Activated CD4-positive, alpha-beta T cell treated with anti-CD3 and anti-CD28 coated beads, Interleukin-2, amount 50 U/mL, for 4 hours (primary cell): Measurements from ENCODE around the gene MRPL44.

Source experiments
- DNase-seq, 2 experiments: peaks; one replicate each; pipeline ENCODE4 v3.0.0-alpha.2; 2020

The MRPL44 gene

GRCh38 chr2:223957092-223957851, at the start of gene MRPL44:
Gene MRPL44, plus strand, starts transcription at chr2:223957463. Its CDS starts 10 bp downstream, at chr2:223957473.
- DNase-seq, result peak; percentile 94 to 97

GRCh38 chr2:223908304-223908998, 48.8 kb upstream of the MRPL44 start:
- no peak for DNase-seq

- no peak for DNase-seq
Measured at GRCh38 chr2:223909001-223909741, 48.1 kb upstream of the MRPL44 start.

- DNase-seq, result no peak
Measured at GRCh38 chr2:223914324-223914723, 42.9 kb upstream of the MRPL44 start.

GRCh38 chr2:223915071-223915470, 42.2 kb upstream of the MRPL44 start:
- DNase-seq, result no peak

DNA sequence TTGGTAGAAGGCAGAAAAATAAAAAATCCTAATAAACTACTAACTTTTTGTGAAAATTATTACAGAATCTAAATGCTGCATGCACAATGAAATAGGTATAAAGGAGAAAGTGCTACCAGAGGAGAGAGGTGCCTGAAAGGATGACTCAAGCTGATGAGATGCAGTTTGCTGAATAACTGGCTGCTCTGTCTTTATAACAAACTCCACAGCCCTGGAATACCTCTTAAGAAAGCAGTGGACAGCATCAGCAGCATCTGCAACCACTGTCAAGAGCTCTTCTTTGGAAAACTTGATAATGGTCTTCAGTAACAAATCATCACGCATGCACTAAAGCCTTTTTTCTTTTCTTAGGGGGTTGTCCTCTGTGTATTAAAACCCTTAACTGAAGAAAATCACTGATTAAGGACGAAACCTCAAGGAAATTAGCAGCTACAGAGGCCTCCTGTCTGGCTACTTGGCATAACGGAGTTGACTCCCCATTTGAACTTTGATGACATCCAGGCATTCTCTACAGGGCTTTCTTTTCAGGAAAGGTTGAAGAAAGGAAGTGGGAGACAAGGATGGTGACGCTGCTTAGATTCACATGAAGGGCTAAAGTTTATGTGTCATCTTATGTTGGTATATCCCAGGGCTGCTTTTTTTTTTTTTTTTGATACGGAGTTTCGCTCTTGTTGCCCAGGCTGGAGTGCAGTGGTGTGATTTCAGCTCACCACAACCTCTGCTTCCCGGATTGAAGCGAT, 40.9 kb upstream of the MRPL44 start:
- DNase-seq, result no peak

DNA sequence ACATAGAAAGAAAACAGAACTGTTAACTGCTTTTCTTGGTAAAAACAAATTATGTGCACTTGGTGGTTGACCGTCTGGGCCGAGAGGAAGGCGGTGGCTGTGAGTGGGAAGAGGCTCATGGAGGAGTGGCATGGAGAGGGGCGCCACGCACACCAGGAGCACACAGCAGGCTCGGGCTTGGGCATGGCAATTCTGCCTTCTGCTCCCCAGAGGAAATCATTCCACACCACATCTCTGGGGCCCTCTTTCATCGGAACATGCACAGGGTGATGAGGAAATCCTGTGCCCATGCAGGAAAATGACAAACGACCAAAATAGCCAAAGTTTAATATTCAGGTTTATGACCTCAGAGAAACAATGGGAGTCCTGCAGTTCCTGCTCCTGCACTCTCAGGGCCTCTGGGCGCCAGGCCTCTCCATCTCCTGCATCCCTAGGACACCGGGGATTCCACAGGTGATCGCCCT, 38.6 kb upstream of the MRPL44 start:
- DNase-seq, result no peak

GRCh38 chr2:223920109-223920508, 37.2 kb upstream of the MRPL44 start:
- no peak for DNase-seq

- no peak for DNase-seq
Measured at GRCh38 chr2:223921204-223921603, 36.1 kb upstream of the MRPL44 start.

DNA sequence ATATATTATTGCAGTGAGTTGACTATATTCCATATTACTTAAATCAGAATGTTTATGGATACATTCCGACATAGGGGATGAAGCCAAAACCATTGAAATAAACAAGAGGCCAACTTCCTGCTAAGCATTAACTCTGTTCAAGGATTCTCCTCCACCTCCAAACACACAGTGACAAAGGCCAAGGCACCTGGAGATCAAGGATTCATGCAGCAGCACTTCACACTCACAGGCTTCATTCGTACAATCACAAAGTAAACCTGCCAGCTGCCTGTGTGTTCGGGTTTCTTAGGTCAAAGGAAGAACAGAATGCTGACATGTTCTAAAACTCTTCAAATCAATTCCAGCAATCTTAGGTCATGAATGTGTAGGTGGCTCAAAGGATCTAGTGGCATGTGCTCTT, 35.0 kb upstream of the MRPL44 start:
- DNase-seq, result no peak

GRCh38 chr2:223923976-223924375, 33.3 kb upstream of the MRPL44 start:
- DNase-seq, result no peak

- no peak for DNase-seq
Measured at GRCh38 chr2:223925106-223925505, 32.2 kb upstream of the MRPL44 start.

DNA sequence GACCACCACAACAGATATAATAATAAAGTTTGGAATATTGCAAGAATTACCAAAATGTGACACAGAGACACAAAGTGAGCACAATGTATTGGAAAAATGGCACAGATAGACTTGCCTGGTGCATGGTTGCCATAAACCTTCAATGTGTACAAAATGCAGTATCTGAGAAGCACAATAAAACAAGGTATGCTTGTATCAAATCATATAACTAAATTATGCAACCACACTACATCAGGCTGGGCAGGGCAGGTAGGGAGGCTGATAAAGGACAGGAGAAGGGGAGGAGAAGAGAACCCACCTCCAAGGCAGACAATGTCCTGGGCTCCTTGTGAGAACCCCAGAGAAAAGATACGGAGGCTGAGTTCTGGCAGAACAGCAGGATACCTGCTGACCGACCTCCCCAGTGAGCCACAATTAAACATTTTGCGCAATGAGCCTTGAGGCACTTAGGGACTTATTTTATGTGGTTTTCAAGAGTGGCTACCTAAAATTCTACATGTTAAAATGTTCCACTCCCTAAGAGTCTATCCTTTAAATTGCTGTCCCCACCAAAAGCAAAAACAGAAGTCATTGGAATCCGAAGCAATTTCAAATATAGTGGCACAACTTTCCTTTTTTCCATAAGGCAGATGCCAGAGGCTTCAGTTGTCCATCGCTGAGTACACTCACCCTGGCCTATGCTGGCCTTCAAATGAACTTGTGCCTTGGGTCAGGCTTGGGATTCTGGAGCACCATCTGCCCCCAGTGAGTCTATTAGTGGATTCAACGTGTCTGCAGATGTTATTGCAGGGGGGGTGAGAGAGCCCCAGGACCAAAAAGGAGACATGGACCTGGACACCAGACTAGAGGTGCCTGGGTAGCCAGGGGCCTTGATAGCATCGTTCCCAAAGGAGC, 28.9 kb upstream of the MRPL44 start:
- DNase-seq, result no peak

- DNase-seq, result no peak
Measured at GRCh38 chr2:223929571-223930102, 27.6 kb upstream of the MRPL44 start.

DNA sequence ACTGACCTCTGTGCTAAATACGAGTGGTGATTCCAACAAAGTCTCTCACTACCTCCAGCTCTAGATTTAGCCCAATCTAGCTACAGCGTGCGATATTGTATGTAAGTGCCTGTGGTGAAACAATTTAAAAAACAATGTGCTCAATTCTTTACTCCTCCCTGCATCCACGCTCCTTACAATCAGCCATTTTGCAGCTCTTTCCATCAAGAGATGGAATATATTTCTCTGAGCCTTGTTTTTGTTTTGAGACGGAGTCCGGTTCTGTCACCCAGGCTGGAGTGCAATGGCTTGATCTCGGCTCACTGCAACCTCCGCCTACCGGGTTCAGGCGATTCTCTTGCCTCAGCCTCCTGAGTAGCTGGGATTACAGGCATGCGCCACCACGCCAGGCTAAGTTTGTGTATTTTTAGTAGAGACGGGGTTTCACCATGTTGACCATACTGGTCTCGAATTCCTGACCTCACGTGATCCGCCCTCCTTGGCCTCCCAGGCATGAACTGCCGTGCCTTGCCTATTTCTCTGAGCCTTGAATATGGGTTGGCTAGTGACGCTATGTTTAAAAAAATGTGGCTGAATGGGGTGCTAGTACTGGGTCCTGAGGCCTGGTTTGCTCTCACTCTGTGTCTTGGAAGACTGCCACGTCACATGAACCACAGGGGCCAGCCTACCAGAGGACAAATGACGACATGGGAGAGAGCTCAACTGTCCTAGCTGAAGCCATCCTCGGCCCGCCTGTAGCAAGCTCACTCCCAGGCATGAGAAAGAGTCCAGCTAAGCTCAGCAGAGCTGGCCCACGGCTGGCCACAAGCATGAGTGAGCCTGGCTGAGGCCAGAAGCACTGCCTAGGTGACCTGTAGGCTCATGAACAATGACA, 26.9 kb upstream of the MRPL44 start:
- no peak for DNase-seq

GRCh38 chr2:223932816-223933800, 24.2 kb upstream of the MRPL44 start:
- no peak for DNase-seq

DNA sequence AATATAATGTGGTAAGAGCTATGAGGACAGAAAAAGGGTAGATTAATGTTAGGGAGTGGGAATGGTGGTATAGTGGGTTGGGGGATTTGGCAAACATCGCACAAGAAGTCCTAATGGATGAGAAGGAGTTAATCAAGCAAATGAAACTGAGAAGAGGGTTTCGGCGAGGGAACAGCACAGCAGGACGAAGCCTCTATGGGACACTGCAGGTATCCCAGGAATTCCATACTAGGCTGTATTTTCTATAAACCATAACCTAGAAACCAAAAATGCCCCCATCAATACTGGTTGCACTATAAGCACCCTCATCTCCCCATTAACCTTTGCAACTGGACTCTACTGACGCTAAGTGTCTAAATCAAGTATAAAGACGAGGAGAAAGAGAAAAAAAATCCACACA, 22.4 kb upstream of the MRPL44 start:
- DNase-seq, result no peak

GRCh38 chr2:223935459-223936125, 21.7 kb upstream of the MRPL44 start:
- DNase-seq, result no peak
